Liver (tissue), 10 donors: ENCODE results near the gene TMEM45B. TPM values are rescaled to one million over a fixed set of nuclear protein-coding genes. Genes with fewer than 3 reads are reported as not detected.

ENCODE experiments used
- DNase-seq: peaks from one replicate; pipeline ENCODE4 v3.0.0-alpha.2; 2017; ENCODE audit warnings: low spot score
- H3K27ac ChIP-seq, 2 donors: one replicate each; pipeline ENCODE4 v1.7.0; 2013; ENCODE audit warnings: inconsistent platforms in 2 of 2, low read length in 2 of 2, control low read depth in 1 of 2, low read depth in 1 of 2, mild to moderate bottlenecking in 1 of 2
- H3K27me3 ChIP-seq, 4 donors: one replicate each; pipeline versions ENCODE4 v1.6.1 to v1.7.0; 2013; ENCODE audit warnings: low read length in 3 of 4, inconsistent platforms in 1 of 4, mild to moderate bottlenecking in 1 of 4, moderate library complexity in 1 of 4; ENCODE audit not compliant: control insufficient read depth in 4 of 4, insufficient read depth in 4 of 4
- H3K36me3 ChIP-seq, 4 donors: one replicate each; pipeline versions ENCODE4 v1.6.1 to v1.7.0; 2013; ENCODE audit warnings: low read length in 3 of 4, mild to moderate bottlenecking in 3 of 4, low read depth in 1 of 4, moderate library complexity in 1 of 4; ENCODE audit not compliant: control insufficient read depth in 4 of 4, insufficient read depth in 3 of 4
- H3K4me1 ChIP-seq, 4 donors: one replicate each; pipeline versions ENCODE4 v1.6.1 to v1.7.0; 2013; ENCODE audit warnings: low read length in 3 of 4, mild to moderate bottlenecking in 3 of 4, moderate library complexity in 1 of 4; ENCODE audit not compliant: control insufficient read depth in 4 of 4, insufficient read depth in 4 of 4
- H3K4me3 ChIP-seq, 3 donors: one replicate each; pipeline versions ENCODE4 v1.6.1 to v1.7.0; 2013; ENCODE audit warnings: low read length in 3 of 3, control low read depth in 1 of 3, low read depth in 1 of 3, mild to moderate bottlenecking in 1 of 3
- H3K9ac ChIP-seq, 2 donors: one replicate each; pipeline ENCODE4 v1.7.0; 2013; ENCODE audit warnings: low read length in 2 of 2, mild to moderate bottlenecking in 2 of 2, moderate library complexity in 2 of 2, control low read depth in 1 of 2, low read depth in 1 of 2
- H3K9me3 ChIP-seq, 4 donors: one replicate each; pipeline versions ENCODE4 v1.6.1 to v1.7.0; 2013; ENCODE audit warnings: low read length in 3 of 4; ENCODE audit not compliant: control insufficient read depth in 4 of 4
- ATF3 ChIP-seq: IDR thresholded peaks from 2 replicates; pipeline ENCODE4 v1.6.1; 2016; ENCODE audit warnings: antibody characterized with exemption
- CTCF ChIP-seq: fragments of 150-350 bp; IDR thresholded peaks from 2 replicates; pipeline ENCODE4 v1.5.1; 2017; ENCODE audit warnings: improper control_type of control experiment, low read depth, low read length; ENCODE audit not compliant: missing input control
- EGR1 ChIP-seq, 2 donors: IDR thresholded peaks; 2 replicates each; pipeline ENCODE4 v1.6.1; 2016 to 2018; ENCODE audit warnings: antibody characterized with exemption in 2 of 2, low read depth in 2 of 2
- FOXA1 ChIP-seq: IDR thresholded peaks from 2 replicates; pipeline ENCODE4 v1.6.1; 2016; ENCODE audit warnings: antibody characterized with exemption
- FOXA2 ChIP-seq: IDR thresholded peaks from 2 replicates; pipeline ENCODE4 v1.6.1; 2016; ENCODE audit warnings: antibody characterized with exemption
- GABPA ChIP-seq, 2 donors: IDR thresholded peaks in 1 of 2; conservative IDR thresholded peaks in 1 of 2; 2 replicates each; pipeline ENCODE4 v1.6.1; 2016; ENCODE audit warnings: antibody characterized with exemption in 2 of 2, mild to moderate bottlenecking in 1 of 2, moderate library complexity in 1 of 2
- HNF4A ChIP-seq, 2 donors: conservative IDR thresholded peaks; 2 replicates each; pipeline ENCODE4 v1.6.1; 2016; ENCODE audit warnings: antibody characterized with exemption in 2 of 2, mild to moderate bottlenecking in 2 of 2
- HNF4G ChIP-seq: IDR thresholded peaks from 2 replicates; pipeline ENCODE4 v1.6.1; 2016; ENCODE audit warnings: antibody characterized with exemption
- JUND ChIP-seq, 2 donors: IDR thresholded peaks; 2 replicates each; pipeline ENCODE4 v1.6.1; 2016; ENCODE audit warnings: antibody characterized with exemption in 2 of 2
- MAX ChIP-seq: IDR thresholded peaks from 2 replicates; pipeline ENCODE4 v1.6.1; 2016; ENCODE audit warnings: antibody characterized with exemption
- NR2F2 ChIP-seq: IDR thresholded peaks from 2 replicates; pipeline ENCODE4 v1.6.1; 2016; ENCODE audit warnings: antibody characterized with exemption
- RAD21 ChIP-seq, 2 donors: IDR thresholded peaks; 2 replicates each; pipeline ENCODE4 v1.6.1; 2016; ENCODE audit warnings: antibody characterized with exemption in 2 of 2, mild to moderate bottlenecking in 2 of 2
- REST ChIP-seq: IDR thresholded peaks from 2 replicates; pipeline ENCODE4 v1.6.1; 2016; ENCODE audit warnings: antibody characterized with exemption, mild to moderate bottlenecking
- RXRA ChIP-seq, 2 donors: IDR thresholded peaks; 2 replicates each; pipeline ENCODE4 v1.6.1; 2017 to 2018; ENCODE audit warnings: antibody characterized with exemption in 2 of 2, mild to moderate bottlenecking in 1 of 2
- SP1 ChIP-seq: IDR thresholded peaks from 2 replicates; pipeline ENCODE4 v1.6.1; 2018; ENCODE audit warnings: antibody characterized with exemption, mild to moderate bottlenecking
- TAF1 ChIP-seq: conservative IDR thresholded peaks from 2 replicates; pipeline ENCODE4 v1.6.1; 2016; ENCODE audit warnings: antibody characterized with exemption, mild to moderate bottlenecking
- YY1 ChIP-seq: IDR thresholded peaks from 2 replicates; pipeline ENCODE4 v1.6.1; 2016; ENCODE audit warnings: antibody characterized with exemption, mild to moderate bottlenecking
- ZBTB33 ChIP-seq: IDR thresholded peaks from 2 replicates; pipeline ENCODE4 v1.6.1; 2016; ENCODE audit warnings: antibody characterized with exemption
- WGBS: extraction: QIAGEN DNeasy Blood & Tissue Kit; methylation state at CpG from one replicate; pipeline ENCODE4 v1.1.7; 2013; 5-methylcytosine and 5-hydroxymethylcytosine counted together
- polyA plus RNA-seq, 2 donors: library from polyadenylated mRNA; stranded (reverse) in 1 of 2; unstranded in 1 of 2; fragments of 200-250 nt in 1 of 2; fragments of >200 nt in 1 of 2; fragmentation: Nextera tagmentation in 1 of 2; extraction: Ambion mirVana in 1 of 2; gene quantifications; one replicate each; pipeline versions ENCODE4 v1.2.1 to v1.2.3, GENCODE V29; 2013 to 2015
- small RNA-seq: library from RNA; depleted of rRNA; stranded (forward); fragments of <200 nt; gene quantifications from one replicate; pipeline ENCODE3, GENCODE V24; 2014
- total RNA-seq, 2 donors: library from RNA; depleted of rRNA; stranded (reverse); fragments of >200 nt; gene quantifications; one replicate each; pipeline ENCODE4 v1.2.3, GENCODE V29; 2014
- donor health status: healthy.
- donor health status: healthy.
- donor health status: healthy.
- donor health status: healthy.
- donor health status: healthy.

The TMEM45B gene
- total and polyA plus RNA-seq, 4 donors: 5.5 to 23.7 (median 6.7) TPM

- peaks cover 5 to 24% (median 21%) of the 10 kb centered on the region in 4 donors for H3K36me3 ChIP-seq
- no peaks in the 10 kb centered on the region for H3K4me1 ChIP-seq
- H3K9me3 ChIP-seq: no peaks in the 10 kb centered on the region
- H3K27ac ChIP-seq: no peak overlapping the region
- H3K4me3 ChIP-seq: no peak overlapping the region
- H3K27me3 ChIP-seq: no peaks in the 10 kb centered on the region
- TF ChIP-seq NR2F2 (no peak), SP1 (no peak), EGR1 (IDR thresholded peaks at IDR 0.05; ENCODE audit: low read depth in 2 of 2) (no peak), HNF4A (conservative IDR thresholded peaks at IDR 0.05) (no peak), ATF3 (no peak), TAF1 (no peak), FOXA2 (no peak), CTCF (no peak), GABPA (IDR thresholded peaks at IDR 0.05 in 1 of 2, conservative IDR thresholded peaks at IDR 0.05 in 1 of 2) (no peak), JUND (IDR thresholded peaks at IDR 0.05) (no peak), ZBTB33 (no peak), REST (no peak), RXRA (IDR thresholded peaks at IDR 0.05) (no peak), MAX (no peak), RAD21 (IDR thresholded peaks at IDR 0.05) (no peak), FOXA1 (no peak), YY1 (no peak), HNF4G (no peak)
- H3K9ac ChIP-seq: no peak overlapping the region
- WGBS: 98% methylated on average over 8 of the region's 8 CpGs
- no peak for DNase-seq
These were observed 89.8 kb downstream of the TMEM45B start for GRCh38 chr11:129905402-129905801.

Small RNA genes within 50 kb of the gene (small RNA-seq; reads per million reads assigned to genes)
- not detected for gene AP003327.1

Other genes starting within 250 kb of the TMEM45B start
- gene NFRKB, start 79.7 kb downstream of the TMEM45B start, total RNA-seq: 10 to 100 TPM in 1 of 2 donors, 1 to 10 TPM in 1; 8.2 to 20.1 TPM
- 1 to 10 TPM; 5.2 to 9.5 TPM for gene NFRKB, start 79.7 kb downstream of the TMEM45B start, polyA plus RNA-seq
- gene PRDM10, start 187.0 kb downstream of the TMEM45B start, total RNA-seq: 1 to 10 TPM; 4.9 to 7.2 TPM
- 1 to 10 TPM; 1.4 to 2.9 TPM for gene PRDM10, start 187.0 kb downstream of the TMEM45B start, polyA plus RNA-seq